Esophagus squamous epithelium (tissue), 4 donors: ENCODE results near the gene ADRM1.

Source experiments
- CTCF ChIP-seq, 6 experiments: fragments of 450-650 bp in 4 of 6; fragments of 200-600 bp in 2 of 6; sonication (generic) in 2 of 6; IDR thresholded peaks; one replicate each; pipeline ENCODE4 v1.5.1; 2016 to 2019; ENCODE audit warnings: antibody characterized with exemption in 6 of 6, mild to moderate bottlenecking in 4 of 6, moderate library complexity in 4 of 6
- POLR2A ChIP-seq, 4 donors: fragments of 450-650 bp; IDR thresholded peaks; one replicate each; pipeline ENCODE4 v1.6.1; 2017; ENCODE audit warnings: antibody characterized with exemption in 4 of 4, mild to moderate bottlenecking in 4 of 4, moderate library complexity in 3 of 4

- TF ChIP-seq POLR2A (IDR thresholded peaks at IDR 0.05) (no peak), CTCF (IDR thresholded peaks at IDR 0.05) (no peak)
Observed at GRCh38 chr20:62320581-62321354, 18.0 kb downstream of the ADRM1 start.
